Thymus (tissue), 11 donors: Measurements from ENCODE around the gene FAHD2A. TPM values are rescaled to one million over a fixed set of nuclear protein-coding genes. Genes with fewer than 3 reads are reported as not detected.
"Not testable (repeated sequence)": the region's sequence is repeated elsewhere in the genome, so short reads cannot be mapped to it uniquely, and the experiment has no call there.

Experiments used
- DNase-seq, 9 donors: peaks; one replicate each; pipeline ENCODE4 v3.0.0-alpha.2; 2013; ENCODE audit warnings: low spot score in 9 of 9, low read depth in 6 of 9, missing footprints in 1 of 9
- H3K27ac ChIP-seq, 2 donors: one replicate each; pipeline ENCODE4 v1.5.1; 2013; ENCODE audit warnings: control low read depth in 1 of 2, low read depth in 1 of 2, low read length in 1 of 2, mild to moderate bottlenecking in 1 of 2, moderate library complexity in 1 of 2
- H3K27me3 ChIP-seq, 2 donors: one replicate each; pipeline ENCODE4 v1.5.1; 2013; ENCODE audit warnings: low read length in 1 of 2; ENCODE audit not compliant: control insufficient read depth in 2 of 2, insufficient read depth in 1 of 2
- H3K36me3 ChIP-seq, 2 donors: one replicate each; pipeline ENCODE4 v1.5.1; 2013; ENCODE audit warnings: low read length in 1 of 2, mild to moderate bottlenecking in 1 of 2, moderate library complexity in 1 of 2; ENCODE audit not compliant: control insufficient read depth in 2 of 2, insufficient read depth in 2 of 2
- H3K4me1 ChIP-seq, 2 donors: one replicate each; pipeline ENCODE4 v1.5.1; 2013; ENCODE audit warnings: low read length in 2 of 2; ENCODE audit not compliant: control insufficient read depth in 2 of 2, insufficient read depth in 2 of 2
- H3K4me3 ChIP-seq, 2 donors: one replicate each; pipeline ENCODE4 v1.5.1; 2013; ENCODE audit warnings: low read length in 2 of 2, control low read depth in 1 of 2, mild to moderate bottlenecking in 1 of 2
- H3K9me3 ChIP-seq, 2 donors: one replicate each; pipeline ENCODE4 v1.5.1; 2013; ENCODE audit warnings: low read length in 1 of 2, mild to moderate bottlenecking in 1 of 2; ENCODE audit not compliant: control insufficient read depth in 2 of 2, insufficient read depth in 1 of 2
- WGBS: extraction: QIAGEN DNeasy Blood & Tissue Kit; methylation state at CpG from one replicate; pipeline ENCODE4 v1.1.7; 2013; 5-methylcytosine and 5-hydroxymethylcytosine counted together
- polyA plus RNA-seq: library from polyadenylated mRNA; stranded (reverse); fragments of 200-250 nt; gene quantifications from one replicate; pipeline ENCODE4 v1.2.3, GENCODE V29; 2013
- total RNA-seq: library from RNA; stranded (reverse); fragments of 120-200 nt; gene quantifications from one replicate; pipeline ENCODE4 v1.2.4, GENCODE V29; 2013
- donor health status: healthy.

FAHD2A gene
- total and polyA plus RNA-seq, 2 donors: 16.9 to 30.2 TPM

DNA sequence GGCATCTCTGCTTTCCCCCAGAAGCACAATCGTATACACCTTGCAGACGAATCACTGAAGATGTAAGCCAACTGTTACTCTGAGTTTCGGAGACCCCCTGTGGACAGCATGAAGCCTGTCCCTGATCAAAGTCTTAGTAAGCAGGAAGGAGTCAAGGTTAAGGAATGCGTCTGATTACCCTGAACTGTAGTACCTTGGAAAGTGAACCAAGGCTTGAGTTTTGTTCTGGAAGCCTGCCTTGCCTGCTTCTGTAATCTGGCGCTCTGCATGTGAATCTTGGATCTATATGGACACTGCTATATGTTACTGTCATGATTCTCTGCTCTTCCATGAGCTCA is 33.3 kb downstream of the FAHD2A start:
- not testable (repeated sequence) for H3K36me3 ChIP-seq, H3K9me3 ChIP-seq, H3K27ac ChIP-seq, DNase-seq, H3K27me3 ChIP-seq, H3K4me1 ChIP-seq, H3K4me3 ChIP-seq
- WGBS: 86% methylated on average over 3 of the region's 5 CpGs

DNA sequence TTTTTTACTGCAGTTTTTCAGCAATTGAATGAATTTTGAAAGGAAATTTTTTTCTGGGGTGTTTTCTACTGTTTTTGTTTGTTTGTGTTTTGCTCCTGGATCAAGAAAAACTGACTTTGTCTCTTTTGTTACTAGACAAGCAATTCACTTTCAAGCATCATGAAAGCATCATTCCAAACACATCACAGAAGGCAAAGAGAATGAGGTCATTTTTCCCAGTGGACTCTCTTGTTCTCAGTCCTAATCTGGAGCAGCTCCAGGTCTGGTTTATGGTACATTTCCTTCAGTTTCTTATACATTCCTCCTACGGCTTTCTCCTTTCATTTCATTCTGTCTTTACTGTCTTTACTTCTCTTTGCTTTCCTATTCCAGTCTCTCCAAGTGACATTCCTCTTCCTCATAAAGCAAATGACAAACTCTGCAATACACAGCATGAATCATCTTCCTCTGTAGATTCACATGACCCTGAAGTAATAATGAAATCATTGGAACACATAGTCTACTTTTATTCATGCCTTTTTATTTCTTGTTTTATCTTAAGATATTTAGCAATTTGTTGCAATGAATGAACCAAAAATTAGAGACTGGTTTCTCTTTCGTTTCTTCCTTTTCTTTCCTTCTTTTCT is 40.1 kb downstream of the FAHD2A start:
- not testable (repeated sequence) for H3K27ac ChIP-seq, H3K4me1 ChIP-seq, H3K4me3 ChIP-seq, H3K36me3 ChIP-seq, H3K27me3 ChIP-seq, DNase-seq, H3K9me3 ChIP-seq
- no CpG with 5 or more reads among the region's 2 CpGs for WGBS

DNA sequence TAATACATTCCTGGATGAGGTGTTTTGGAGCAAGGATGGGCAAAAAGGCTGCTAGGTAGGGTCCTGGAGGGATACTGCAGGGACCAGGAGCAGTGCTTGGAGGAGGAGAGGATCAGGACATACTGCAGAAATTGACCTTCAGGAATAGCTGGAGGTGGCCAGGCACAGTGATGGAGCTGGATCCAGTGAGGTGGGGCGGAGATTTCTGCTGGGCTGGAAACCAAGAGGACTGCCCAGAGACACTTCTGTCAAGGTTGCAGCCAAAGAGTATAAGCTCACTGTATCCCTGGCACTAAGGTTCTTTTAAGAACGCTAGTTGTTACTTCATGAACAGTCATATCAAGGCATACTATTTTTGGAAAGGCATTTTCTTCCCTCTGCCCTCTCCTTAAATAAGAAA is 42.8 kb downstream of the FAHD2A start:
- DNase-seq, H3K9me3 ChIP-seq, H3K4me1 ChIP-seq, H3K36me3 ChIP-seq, H3K4me3 ChIP-seq, H3K27me3 ChIP-seq, H3K27ac ChIP-seq: not testable (repeated sequence)
- WGBS: no CpG with 5 or more reads among the region's 2 CpGs

DNA sequence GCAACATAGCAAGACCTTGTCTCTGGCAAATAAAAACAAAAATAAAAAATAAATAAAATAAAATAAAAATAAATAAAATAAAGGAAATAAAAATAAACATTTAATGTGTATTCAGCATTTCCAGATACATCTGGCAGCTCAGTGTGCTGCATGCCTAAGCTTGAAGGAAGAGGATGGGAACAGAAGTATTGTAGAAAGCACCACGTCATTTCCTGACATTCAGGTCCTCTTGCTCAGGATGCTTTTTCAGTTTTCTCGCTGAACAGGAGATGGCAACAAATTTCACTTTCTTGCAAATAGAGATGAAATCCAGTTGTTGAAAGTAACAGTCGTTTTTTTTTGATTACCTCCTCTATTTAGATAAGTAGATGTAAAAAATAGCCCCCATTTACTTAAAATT is 60.8 kb downstream of the FAHD2A start:
- not testable (repeated sequence) for H3K36me3 ChIP-seq, H3K4me3 ChIP-seq, DNase-seq, H3K27me3 ChIP-seq, H3K27ac ChIP-seq, H3K4me1 ChIP-seq, H3K9me3 ChIP-seq
- no CpG with 5 or more reads among the region's 3 CpGs for WGBS

Other genes starting within 250 kb of the FAHD2A start
- gene ZNF514, start 242.9 kb upstream of the FAHD2A start, total RNA-seq: 11.5 TPM
- gene ZNF514, start 242.9 kb upstream of the FAHD2A start, polyA plus RNA-seq: 18.6 TPM
- 6.3 TPM for gene ZNF2, start 236.9 kb upstream of the FAHD2A start, total RNA-seq
- 2.5 TPM for gene ZNF2, start 236.9 kb upstream of the FAHD2A start, polyA plus RNA-seq
- gene ZNF892, start 195.2 kb upstream of the FAHD2A start, total RNA-seq: 5.3 TPM
- 0.39 TPM for gene ZNF892, start 195.2 kb upstream of the FAHD2A start, polyA plus RNA-seq
- gene PROM2, start 128.3 kb upstream of the FAHD2A start, total RNA-seq: 2.3 TPM
- 4.3 TPM for gene PROM2, start 128.3 kb upstream of the FAHD2A start, polyA plus RNA-seq
- gene KCNIP3, start 105.4 kb upstream of the FAHD2A start, total RNA-seq: 21.4 TPM
- 5.3 TPM for gene KCNIP3, start 105.4 kb upstream of the FAHD2A start, polyA plus RNA-seq
- 0.90 TPM for gene TRIM43B, start 82.0 kb downstream of the FAHD2A start, total RNA-seq
- 1.3 TPM for gene TRIM43B, start 82.0 kb downstream of the FAHD2A start, polyA plus RNA-seq
- gene TRIM43, start 189.3 kb downstream of the FAHD2A start, total RNA-seq: 0.66 TPM
- gene TRIM43, start 189.3 kb downstream of the FAHD2A start, polyA plus RNA-seq: 1.5 TPM